GM12892 (cell line): ENCODE measurements around the gene PDZRN3.

Source experiments
- POLR2A ChIP-seq: IDR thresholded peaks from 2 replicates; pipeline ENCODE4 v1.6.1; 2011; ENCODE audit warnings: low read depth, low read length, control low read depth
- POLR2AphosphoS5 ChIP-seq: IDR thresholded peaks from 2 replicates; pipeline ENCODE4 v1.6.1; 2011; ENCODE audit warnings: low read depth, low read length, control low read depth

DNA sequence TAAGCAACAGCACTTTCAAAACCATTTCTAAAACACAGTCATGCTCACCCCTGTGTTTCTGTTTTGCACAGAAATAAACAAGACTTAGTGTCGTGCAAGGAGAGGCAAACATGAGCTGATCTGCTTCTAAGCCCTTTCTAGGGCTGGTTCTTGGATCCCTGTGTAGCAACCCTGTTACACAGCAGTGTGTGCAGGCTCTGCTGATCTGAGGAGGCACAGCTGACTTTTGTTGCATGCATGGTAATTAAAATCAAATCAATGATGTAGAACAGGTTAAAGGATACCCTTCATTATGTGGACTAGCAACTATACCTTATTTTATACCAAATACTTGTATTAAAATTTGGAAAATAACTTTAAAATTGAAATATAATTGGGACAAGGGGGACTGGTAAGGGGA is 234.8 kb downstream of the PDZRN3 start:
- TF ChIP-seq POLR2AphosphoS5 (no peak), POLR2A (no peak)
